Upper lobe of left lung (tissue), 6 donors: ENCODE measurements around the gene IGFBP7. TPM values are rescaled to one million over a fixed set of nuclear protein-coding genes. Genes with fewer than 3 reads are reported as not detected.

Source experiments
- ATAC-seq, 2 donors: fragments of 200-7000 bp; cut with Tn5 transposase; one replicate each; pipeline ENCODE4 v1.9.1; 2022; ENCODE audit warnings: mild to moderate bottlenecking in 2 of 2, moderate library complexity in 2 of 2; ENCODE audit not compliant: low FRiP score in 2 of 2
- DNase-seq, 2 donors: peaks; one replicate each; pipeline ENCODE4 v3.0.0-alpha.2; 2019 to 2020
- H3K27ac ChIP-seq, 4 donors: fragments of 200-600 bp; sonication (generic); one replicate each; pipeline ENCODE4 v1.5.1; 2016 to 2019
- H3K27me3 ChIP-seq, 4 donors: fragments of 200-600 bp; sonication (generic); one replicate each; pipeline ENCODE4 v1.5.1; 2017 to 2019
- H3K36me3 ChIP-seq, 4 donors: fragments of 200-600 bp; sonication (generic); one replicate each; pipeline ENCODE4 v1.5.1; 2016 to 2019
- H3K4me1 ChIP-seq, 4 donors: fragments of 200-600 bp; sonication (generic); one replicate each; pipeline ENCODE4 v1.5.1; 2018 to 2019
- H3K4me3 ChIP-seq, 4 donors: fragments of 200-600 bp; sonication (generic); one replicate each; pipeline ENCODE4 v1.5.1; 2017 to 2019; ENCODE audit warnings: mild to moderate bottlenecking in 2 of 4, moderate library complexity in 1 of 4
- H3K9me3 ChIP-seq, 4 donors: fragments of 200-600 bp; sonication (generic); one replicate each; pipeline ENCODE4 v1.5.1; 2018 to 2019
- EP300 ChIP-seq, 4 donors: sonication (generic); formaldehyde crosslinking; IDR thresholded peaks; one replicate each; pipeline ENCODE4 v1.5.1; 2017; ENCODE audit warnings: antibody characterized with exemption in 4 of 4, control low read depth in 2 of 4
- POLR2A ChIP-seq, 4 donors: fragments of 450-650 bp; IDR thresholded peaks; one replicate each; pipeline ENCODE4 v1.5.1; 2016 to 2017; ENCODE audit warnings: antibody characterized with exemption in 4 of 4, mild to moderate bottlenecking in 2 of 4
- POLR2AphosphoS5 ChIP-seq, 2 donors: sonication (generic); formaldehyde crosslinking; IDR thresholded peaks; one replicate each; pipeline ENCODE4 v1.5.1; 2017; ENCODE audit warnings: antibody characterized with exemption in 2 of 2
- WGBS, 2 donors: methylation state at CpG; one replicate each; pipeline ENCODE4 v1.1.5; 2017 to 2018; 5-methylcytosine and 5-hydroxymethylcytosine counted together
- total RNA-seq, 6 donors: library from RNA; depleted of rRNA in 4 of 6; stranded (reverse); fragments of >200 nt in 4 of 6; gene quantifications; one replicate each; pipeline versions ENCODE4 v1.1.0 to v1.2.1, GENCODE V29; 2016 to 2021
- TF ChIP-seq, protein P1 (sequence below), 6 experiments: fragments of 450-650 bp in 4 of 6; fragments of 200-600 bp in 2 of 6; sonication (generic) in 2 of 6; IDR thresholded peaks; one replicate each; pipeline ENCODE4 v1.5.1; 2016 to 2019; ENCODE audit warnings: antibody characterized with exemption in 6 of 6
- donor health status: DM: no; HTN: no; CAD: no; lungs with moderate emphysema.
- donor health status: DM: no; HTN: yes; CAD: no; lungs with severe emphysema.

IGFBP7 gene
- total RNA-seq, 6 donors from 2014 or later, result 105 to 705 (median 359) TPM

DNA sequence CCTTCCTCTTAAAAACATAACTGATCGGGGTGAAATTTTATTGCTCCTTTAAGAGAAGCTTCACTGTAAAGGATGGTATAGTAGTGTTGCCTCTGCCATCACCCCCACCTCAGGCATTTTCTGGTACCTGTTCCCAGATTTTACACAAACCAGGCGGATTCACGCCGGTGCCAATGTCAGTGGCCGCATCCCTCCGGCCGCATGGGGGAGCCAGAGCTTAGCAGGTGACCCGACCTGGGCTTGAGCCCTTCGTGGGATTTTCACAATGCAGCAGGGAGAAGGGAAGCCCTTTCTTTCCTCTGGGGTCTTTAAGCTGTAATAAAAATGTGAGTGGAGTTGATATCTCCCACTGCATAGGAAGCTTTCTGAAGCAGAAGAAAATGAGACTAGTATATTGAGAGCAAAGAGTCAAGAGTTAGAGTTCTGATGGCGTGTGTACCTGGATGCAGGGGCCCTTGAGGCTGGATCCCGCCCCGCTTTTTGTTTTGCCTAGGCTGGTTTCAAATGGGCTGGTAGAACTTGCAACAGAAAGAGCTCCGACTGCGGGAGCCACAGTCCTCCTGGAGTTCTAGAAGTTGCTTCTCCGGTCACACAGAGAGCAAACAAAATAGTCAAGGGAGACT lies 72.1 kb downstream of the IGFBP7 start:
- H3K27ac ChIP-seq, result no peak overlapping the region
- no peak for TF ChIP-seq POLR2AphosphoS5 (IDR thresholded peaks at IDR 0.05)
- TF ChIP-seq EP300 (IDR thresholded peaks at IDR 0.05), result no peak
- TF ChIP-seq POLR2A (IDR thresholded peaks at IDR 0.05), result no peak
- TF ChIP-seq, protein P1, sequence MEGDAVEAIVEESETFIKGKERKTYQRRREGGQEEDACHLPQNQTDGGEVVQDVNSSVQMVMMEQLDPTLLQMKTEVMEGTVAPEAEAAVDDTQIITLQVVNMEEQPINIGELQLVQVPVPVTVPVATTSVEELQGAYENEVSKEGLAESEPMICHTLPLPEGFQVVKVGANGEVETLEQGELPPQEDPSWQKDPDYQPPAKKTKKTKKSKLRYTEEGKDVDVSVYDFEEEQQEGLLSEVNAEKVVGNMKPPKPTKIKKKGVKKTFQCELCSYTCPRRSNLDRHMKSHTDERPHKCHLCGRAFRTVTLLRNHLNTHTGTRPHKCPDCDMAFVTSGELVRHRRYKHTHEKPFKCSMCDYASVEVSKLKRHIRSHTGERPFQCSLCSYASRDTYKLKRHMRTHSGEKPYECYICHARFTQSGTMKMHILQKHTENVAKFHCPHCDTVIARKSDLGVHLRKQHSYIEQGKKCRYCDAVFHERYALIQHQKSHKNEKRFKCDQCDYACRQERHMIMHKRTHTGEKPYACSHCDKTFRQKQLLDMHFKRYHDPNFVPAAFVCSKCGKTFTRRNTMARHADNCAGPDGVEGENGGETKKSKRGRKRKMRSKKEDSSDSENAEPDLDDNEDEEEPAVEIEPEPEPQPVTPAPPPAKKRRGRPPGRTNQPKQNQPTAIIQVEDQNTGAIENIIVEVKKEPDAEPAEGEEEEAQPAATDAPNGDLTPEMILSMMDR (IDR thresholded peaks at IDR 0.05), result peak; percentile 40 to 87 (median 62)

DNA sequence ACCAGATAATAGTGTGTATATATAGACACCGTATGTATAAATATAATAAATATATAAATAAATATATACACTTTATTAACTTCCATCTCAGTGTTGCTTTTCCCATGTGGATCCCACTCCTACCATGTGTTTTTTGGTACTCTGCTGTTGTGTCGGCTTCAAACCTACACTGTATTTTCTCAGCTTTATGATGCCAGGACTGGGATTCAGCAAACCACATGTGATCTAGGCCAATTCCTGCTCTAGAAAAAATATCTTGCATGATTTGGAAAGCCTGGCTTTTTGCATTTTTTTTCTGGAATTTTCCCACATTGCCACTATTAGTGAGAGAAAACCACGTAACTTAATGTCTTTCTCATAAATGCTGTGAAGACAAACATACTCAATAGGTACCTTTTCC lies 75.7 kb downstream of the IGFBP7 start:
- Histone ChIP-seq H3K27me3 (no peaks in the 10 kb centered on the region), H3K4me3 (no peak overlapping the region), H3K36me3 (peaks cover 0 to 36% (median 33%) of the 10 kb centered on the region in 4 donors), H3K27ac (no peak overlapping the region), H3K4me1 (peaks cover 0 to 3% (median 0%) of the 10 kb centered on the region in 4 donors), H3K9me3 (no peaks in the 10 kb centered on the region)
- DNase-seq, result no peak
- ATAC-seq, result no peak
- WGBS, 2 donors, result 84 to 90% methylated on average over 3 of the region's 3 CpGs
- TF ChIP-seq POLR2A (IDR thresholded peaks at IDR 0.05), result no peak

More for the DNA sequence above, 72.1 kb downstream of the IGFBP7 start:
- Histone ChIP-seq H3K9me3 (no peaks in the 10 kb centered on the region), H3K27me3 (no peaks in the 10 kb centered on the region), H3K4me3 (no peak overlapping the region), H3K4me1 (peaks cover 0 to 7% (median 0%) of the 10 kb centered on the region in 4 donors), H3K36me3 (peaks cover 0 to 3% (median 1%) of the 10 kb centered on the region in 4 donors)
- ATAC-seq (peak; percentile 67 to 74), DNase-seq (peak; percentile 57 to 86)
- WGBS, 2 donors, result 43 to 51% methylated on average over 15 of the region's 15 CpGs

DNA sequence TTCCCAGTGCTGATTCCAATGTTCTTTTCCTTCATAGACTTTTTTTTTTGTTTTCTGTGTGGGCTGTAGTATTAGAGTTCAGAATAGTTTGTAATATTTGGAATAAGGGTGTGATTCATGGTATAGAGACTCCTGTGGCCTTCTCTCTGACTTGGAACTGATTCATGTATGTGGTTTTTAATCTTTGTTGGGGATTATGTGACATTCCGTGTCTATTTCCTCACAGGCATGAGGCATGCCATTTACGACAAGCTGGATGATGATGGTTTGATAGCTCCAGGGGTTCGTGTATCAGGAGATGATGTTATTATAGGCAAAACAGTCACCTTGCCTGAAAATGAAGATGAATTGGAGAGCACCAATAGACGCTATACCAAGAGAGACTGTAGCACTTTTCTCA lies 87.1 kb downstream of the IGFBP7 start:
- Histone ChIP-seq H3K4me1 (no peaks in the 10 kb centered on the region), H3K27me3 (no peaks in the 10 kb centered on the region), H3K4me3 (no peak overlapping the region), H3K9me3 (no peaks in the 10 kb centered on the region), H3K27ac (no peak overlapping the region), H3K36me3 (peaks cover 38 to 97% (median 67%) of the 10 kb centered on the region in 4 donors)
- WGBS, 2 donors, result 90 to 92% methylated on average over 4 of the region's 4 CpGs
- TF ChIP-seq POLR2A (IDR thresholded peaks at IDR 0.05) (no peak), POLR2AphosphoS5 (IDR thresholded peaks at IDR 0.05) (no peak), EP300 (IDR thresholded peaks at IDR 0.05) (no peak)
- TF ChIP-seq, protein P1 (IDR thresholded peaks at IDR 0.05), result no peak
- DNase-seq (no peak), ATAC-seq (no peak)

DNA sequence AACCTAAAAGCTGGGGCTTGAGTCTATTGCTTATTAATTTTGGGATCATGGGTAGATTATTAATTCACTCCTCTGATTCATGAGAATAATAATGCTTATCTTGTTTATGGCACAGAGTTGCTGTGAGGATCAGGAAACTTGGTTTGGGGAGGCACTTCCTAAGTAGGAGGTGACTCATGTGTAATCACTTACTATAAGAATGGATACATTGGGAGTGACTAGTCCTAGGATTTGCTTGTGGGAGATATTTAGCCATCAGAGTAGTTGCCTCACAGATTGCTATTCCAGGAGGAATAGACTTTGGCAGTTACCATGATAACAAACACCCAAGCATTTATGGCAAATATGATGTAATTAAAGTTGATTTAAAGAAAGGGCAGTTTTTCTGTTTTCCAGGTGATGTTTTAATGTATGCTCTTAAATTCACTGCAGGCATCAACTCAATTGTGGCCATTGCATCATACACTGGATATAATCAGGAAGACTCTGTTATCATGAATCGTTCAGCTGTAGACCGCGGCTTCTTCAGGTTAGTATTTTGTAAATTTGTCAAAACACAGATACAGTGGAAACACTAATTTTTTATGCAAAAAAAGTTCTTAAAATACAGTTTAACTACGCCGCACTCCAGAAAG lies 89.6 kb downstream of the IGFBP7 start:
- ATAC-seq, result no peak
- WGBS, 2 donors, result 92 to 95% methylated on average over 5 of the region's 5 CpGs

DNA sequence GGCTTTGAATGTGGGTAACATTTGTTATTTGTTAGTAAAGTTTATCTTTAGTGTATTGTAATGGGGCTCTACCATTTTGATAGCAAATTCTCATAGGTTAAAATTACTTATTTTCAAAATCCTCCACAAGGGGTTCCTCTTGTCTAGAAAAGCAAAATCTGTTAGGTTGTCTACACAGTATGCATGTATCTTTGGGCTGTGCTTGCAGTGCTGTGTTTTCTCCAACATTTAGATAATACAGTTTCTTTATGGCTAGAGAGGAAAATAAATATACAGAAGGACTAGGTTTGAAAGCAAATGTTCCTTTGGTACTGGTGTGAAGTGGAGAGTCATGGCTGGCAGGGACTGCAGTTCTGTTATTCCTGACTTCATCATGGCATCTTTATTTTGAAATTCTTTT lies 91.2 kb downstream of the IGFBP7 start:
- no peak overlapping the region for H3K4me3 ChIP-seq
- peaks cover 20 to 97% (median 65%) of the 10 kb centered on the region in 4 donors for H3K36me3 ChIP-seq
- ATAC-seq (no peak), DNase-seq (no peak)
- no peaks in the 10 kb centered on the region for H3K9me3 ChIP-seq
- no peak overlapping the region for H3K27ac ChIP-seq
- H3K4me1 ChIP-seq, result no peaks in the 10 kb centered on the region
- no peak for TF ChIP-seq POLR2AphosphoS5 (IDR thresholded peaks at IDR 0.05)
- TF ChIP-seq EP300 (IDR thresholded peaks at IDR 0.05), result no peak
- TF ChIP-seq, protein P1 (IDR thresholded peaks at IDR 0.05), result no peak
- no peak for TF ChIP-seq POLR2A (IDR thresholded peaks at IDR 0.05)
- H3K27me3 ChIP-seq, result no peaks in the 10 kb centered on the region

More for the DNA sequence above, 89.6 kb downstream of the IGFBP7 start:
- H3K27ac ChIP-seq, result peak overlapping the region in 1 of 4 donors; percentile 63
- TF ChIP-seq POLR2AphosphoS5 (IDR thresholded peaks at IDR 0.05), result no peak
- TF ChIP-seq, protein P1 (IDR thresholded peaks at IDR 0.05), result no peak
- TF ChIP-seq POLR2A (IDR thresholded peaks at IDR 0.05), result no peak
- TF ChIP-seq EP300 (IDR thresholded peaks at IDR 0.05), result no peak
- H3K9me3 ChIP-seq, result no peaks in the 10 kb centered on the region
- no peaks in the 10 kb centered on the region for H3K27me3 ChIP-seq
- H3K4me3 ChIP-seq, result no peak overlapping the region
- H3K36me3 ChIP-seq, result peaks cover 33 to 97% (median 67%) of the 10 kb centered on the region in 4 donors
- no peaks in the 10 kb centered on the region for H3K4me1 ChIP-seq
- no peak for DNase-seq
